Measurements from ENCODE around the gene RIMS3. TPM values are rescaled to one million over a fixed set of nuclear protein-coding genes. Genes with fewer than 3 reads are reported as not detected.

RIMS3 gene
- total RNA-seq, 1 donor from 2014 or later: 12.9 TPM

GRCh38 chr1:40606194-40606593 is 59.3 kb downstream of the RIMS3 start:
- no peaks in the 10 kb centered on the region for H3K4me1 Mint-ChIP-seq
- no peak overlapping the region for H3K4me3 Mint-ChIP-seq
- DNase-seq (ENCODE audit: low spot score in 2 of 2, unreplicated experiment in 2 of 2): no peak
- H3K27me3 Mint-ChIP-seq (ENCODE audit: low read depth): peaks cover 18% of the 10 kb centered on the region
- H3K27ac Mint-ChIP-seq: no peak overlapping the region
- no peak for TF ChIP-seq CTCF (IDR thresholded peaks at IDR 0.05; ENCODE audit: unreplicated experiment)
- H3K36me3 Mint-ChIP-seq: no peaks in the 10 kb centered on the region
- H3K9me3 Mint-ChIP-seq: no peaks in the 10 kb centered on the region

GRCh38 chr1:40599926-40600325 is 65.6 kb downstream of the RIMS3 start:
- H3K4me1 Mint-ChIP-seq: no peaks in the 10 kb centered on the region
- no peak for DNase-seq (ENCODE audit: low spot score in 2 of 2, unreplicated experiment in 2 of 2)
- no peak overlapping the region for H3K27ac Mint-ChIP-seq
- H3K27me3 Mint-ChIP-seq (ENCODE audit: low read depth): peaks cover 26% of the 10 kb centered on the region
- no peaks in the 10 kb centered on the region for H3K36me3 Mint-ChIP-seq
- no peak for TF ChIP-seq CTCF (IDR thresholded peaks at IDR 0.05; ENCODE audit: unreplicated experiment)
- H3K9me3 Mint-ChIP-seq: no peaks in the 10 kb centered on the region
- no peak overlapping the region for H3K4me3 Mint-ChIP-seq

GRCh38 chr1:40595623-40596022 is 69.9 kb downstream of the RIMS3 start:
- no peaks in the 10 kb centered on the region for H3K36me3 Mint-ChIP-seq
- TF ChIP-seq CTCF (IDR thresholded peaks at IDR 0.05; ENCODE audit: unreplicated experiment): no peak
- no peaks in the 10 kb centered on the region for H3K9me3 Mint-ChIP-seq
- no peak overlapping the region for H3K27ac Mint-ChIP-seq
- no peak overlapping the region for H3K4me3 Mint-ChIP-seq
- H3K4me1 Mint-ChIP-seq: no peaks in the 10 kb centered on the region
- peaks cover 21% of the 10 kb centered on the region for H3K27me3 Mint-ChIP-seq (ENCODE audit: low read depth)
- DNase-seq (ENCODE audit: low spot score in 2 of 2, unreplicated experiment in 2 of 2): no peak

GRCh38 chr1:40594187-40594531 is 71.3 kb downstream of the RIMS3 start:
- TF ChIP-seq CTCF (IDR thresholded peaks at IDR 0.05; ENCODE audit: unreplicated experiment): no peak
- Mint-ChIP-seq H3K27ac (no peak overlapping the region), H3K27me3 (ENCODE audit: low read depth) (peaks cover 16% of the 10 kb centered on the region), H3K4me1 (no peaks in the 10 kb centered on the region), H3K36me3 (no peaks in the 10 kb centered on the region), H3K4me3 (no peak overlapping the region), H3K9me3 (no peaks in the 10 kb centered on the region)
- DNase-seq (ENCODE audit: low spot score in 2 of 2, unreplicated experiment in 2 of 2): no peak

GRCh38 chr1:40593449-40594186 is 71.9 kb downstream of the RIMS3 start:
- H3K27me3 Mint-ChIP-seq (ENCODE audit: low read depth): peaks cover 14% of the 10 kb centered on the region
- DNase-seq (ENCODE audit: low spot score in 2 of 2, unreplicated experiment in 2 of 2): no peak
- TF ChIP-seq CTCF (IDR thresholded peaks at IDR 0.05; ENCODE audit: unreplicated experiment): no peak
- no peaks in the 10 kb centered on the region for H3K9me3 Mint-ChIP-seq
- no peaks in the 10 kb centered on the region for H3K4me1 Mint-ChIP-seq
- H3K27ac Mint-ChIP-seq: no peak overlapping the region
- no peak overlapping the region for H3K4me3 Mint-ChIP-seq
- H3K36me3 Mint-ChIP-seq: no peaks in the 10 kb centered on the region

Data from mesothelial cell of epicardium (in vitro differentiated cells).